NCI-H1048 (cell line): ENCODE measurements around the gene COA7.
"Not testable (repeated sequence)": the region's sequence is repeated elsewhere in the genome, so short reads cannot be mapped to it uniquely, and the experiment has no call there.

ENCODE experiments used
- DNase-seq: peaks from one replicate; lab custom pipeline; 2025; lab: John Stamatoyannopoulos, UW

The COA7 gene

DNA sequence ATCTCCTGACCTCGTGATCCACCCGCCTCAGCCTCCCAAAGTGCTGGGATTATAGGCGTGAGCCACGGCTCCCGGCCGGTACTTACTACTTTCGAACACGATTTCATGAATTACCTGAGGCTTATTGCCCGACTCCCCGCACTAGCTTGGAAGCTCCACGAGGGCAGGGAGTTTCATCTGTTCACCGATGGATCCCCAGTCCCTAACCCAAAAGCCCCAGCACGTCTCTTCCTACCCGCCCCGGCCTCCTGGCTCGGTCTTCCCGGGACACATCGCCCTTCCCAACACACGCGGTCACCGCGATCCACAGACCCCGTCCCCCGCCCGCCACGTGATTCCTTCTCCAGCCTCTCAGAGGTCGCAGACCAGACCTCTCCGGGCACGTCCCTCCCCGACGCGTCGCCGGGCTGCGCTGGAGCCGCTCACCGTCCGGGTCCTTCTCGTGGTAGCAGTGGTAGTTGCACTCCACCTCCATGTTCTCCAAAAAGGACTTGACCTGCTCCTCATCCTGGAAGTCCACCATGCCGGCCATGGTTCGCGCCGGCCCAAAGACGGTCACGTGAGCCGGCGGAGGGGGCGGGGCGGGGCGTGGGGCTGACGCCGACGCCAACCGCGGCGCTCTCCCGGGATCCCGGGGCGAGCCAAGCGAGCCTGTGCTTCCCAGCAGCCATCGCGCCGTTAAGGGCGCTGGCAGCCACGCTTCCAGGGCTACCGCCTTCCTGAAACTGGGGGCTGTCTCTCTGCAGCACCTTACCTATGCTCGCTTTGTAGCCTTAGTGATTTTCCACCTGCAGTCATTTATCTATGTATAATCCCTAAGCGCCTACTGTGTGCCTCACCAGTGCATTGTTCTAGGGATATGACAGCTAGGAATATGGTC, at the start of gene COA7:
COA7 (minus strand) TSS at position 553 of the 880 bp plus-strand sequence; CDS start at position 532, 21 bp downstream.
- peak; percentile 61 for DNase-seq

DNA sequence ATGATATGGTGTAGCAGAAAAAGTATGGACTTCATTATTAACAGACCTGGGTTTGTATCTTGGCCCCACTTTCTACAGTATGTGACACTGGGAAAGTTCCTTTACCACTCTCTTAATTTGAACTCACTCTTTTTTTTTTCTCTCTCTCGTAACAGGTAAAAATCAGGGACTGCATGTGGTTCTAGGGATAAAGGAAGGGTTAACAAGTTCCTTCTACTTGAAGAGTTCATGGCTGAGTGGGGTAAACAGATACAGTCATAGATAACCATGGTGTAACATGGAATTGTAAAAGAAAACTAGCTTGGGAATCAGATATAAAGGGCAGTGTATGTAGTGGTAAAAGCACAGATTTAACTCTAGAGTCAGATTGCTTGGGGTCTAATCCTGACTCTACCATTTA, 49.3 kb upstream of the COA7 start:
- no peak for DNase-seq

DNA sequence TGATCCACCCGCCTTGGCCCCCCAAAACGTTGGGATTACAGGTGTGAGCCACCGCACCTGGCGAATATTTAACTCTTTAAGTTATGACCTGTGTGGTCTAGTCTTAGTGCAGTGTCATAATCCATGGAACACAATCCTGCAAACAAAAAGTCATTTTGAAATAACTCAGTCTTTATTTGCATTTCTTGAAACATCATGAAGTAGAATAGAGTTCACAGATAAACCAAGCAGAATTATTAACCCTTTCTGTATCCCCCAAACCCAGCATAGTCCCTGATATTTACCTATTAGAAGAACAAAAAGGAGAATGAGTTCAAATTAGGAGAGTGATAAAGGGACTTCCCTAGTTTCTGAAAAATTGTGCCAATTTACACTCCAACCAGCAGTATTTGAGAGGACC, 48.0 kb upstream of the COA7 start:
- no peak for DNase-seq

DNA sequence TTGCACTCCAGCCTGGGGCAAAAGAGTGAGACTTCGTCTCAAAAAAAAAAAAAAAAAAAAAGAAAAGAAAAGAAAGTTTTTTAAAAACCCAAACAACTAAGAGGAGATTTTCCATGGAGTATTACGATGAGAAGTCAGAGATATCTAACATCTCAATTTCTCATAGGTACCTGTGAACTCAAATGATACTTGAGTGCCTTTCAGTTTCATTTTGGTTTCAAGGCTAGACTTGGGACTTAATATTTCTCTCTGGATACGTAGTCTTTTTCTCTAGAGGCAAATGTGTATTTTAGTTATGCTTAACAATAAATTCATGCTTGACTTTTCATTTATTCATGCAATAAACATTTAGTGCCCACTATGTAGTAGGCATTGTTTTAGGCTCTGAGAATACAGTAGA, 43.1 kb upstream of the COA7 start:
- DNase-seq = no peak

DNA sequence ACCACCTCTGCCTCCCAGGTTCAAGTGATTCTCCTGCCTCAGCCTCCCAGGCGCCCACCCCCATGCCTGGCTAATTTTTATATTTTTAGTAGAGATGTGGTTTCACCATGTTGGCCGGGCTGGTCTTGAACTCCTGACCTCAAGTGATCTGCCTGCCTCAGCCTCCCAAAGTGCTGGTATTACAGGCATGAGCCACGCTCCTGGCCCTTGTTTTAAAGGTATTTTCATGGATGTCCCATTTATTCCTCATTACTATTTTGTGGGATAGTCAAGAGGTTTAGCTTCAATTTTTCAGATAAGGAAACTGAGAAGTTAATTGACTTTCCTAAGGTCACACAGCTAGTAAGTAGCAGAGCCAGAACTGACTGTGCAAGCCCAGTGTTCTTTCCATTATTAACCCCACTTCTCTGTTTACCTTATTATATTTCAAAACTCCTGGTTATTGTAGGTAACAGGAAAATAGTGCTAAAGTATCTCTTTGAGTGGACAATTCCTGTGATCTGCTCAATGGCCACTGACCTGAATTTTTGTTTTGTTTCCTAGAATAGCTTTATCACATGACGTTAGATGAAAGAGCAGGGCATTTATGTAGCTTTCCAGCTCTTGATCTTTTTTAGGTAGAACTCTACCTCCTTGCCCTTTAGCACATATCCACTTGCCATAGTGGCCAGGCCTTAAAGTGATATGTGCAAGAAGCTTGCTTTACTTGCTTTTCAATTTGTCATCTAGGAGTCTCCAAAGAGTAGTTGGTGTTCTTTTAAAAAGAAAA, 41.7 kb upstream of the COA7 start:
- DNase-seq = no peak

DNA sequence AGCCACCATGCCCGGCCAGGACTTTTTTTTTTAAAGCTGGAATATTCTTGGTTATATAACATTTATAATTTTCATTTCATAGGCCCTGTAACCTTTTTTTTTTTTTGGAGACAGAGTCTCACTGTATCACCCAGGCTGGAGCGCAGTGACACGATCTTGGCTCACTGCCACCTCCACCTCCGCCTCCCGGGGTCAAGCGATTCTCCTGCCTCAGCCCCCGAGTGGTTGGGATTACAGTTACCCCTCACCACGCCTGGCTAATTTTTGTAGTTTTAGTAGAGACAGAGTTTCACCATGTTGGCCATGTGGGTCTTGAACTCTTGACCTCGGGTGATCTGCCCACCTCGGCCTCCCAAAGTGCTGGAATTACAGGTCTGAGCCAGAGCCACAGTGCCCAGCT, 40.7 kb upstream of the COA7 start:
- DNase-seq = no peak

DNA sequence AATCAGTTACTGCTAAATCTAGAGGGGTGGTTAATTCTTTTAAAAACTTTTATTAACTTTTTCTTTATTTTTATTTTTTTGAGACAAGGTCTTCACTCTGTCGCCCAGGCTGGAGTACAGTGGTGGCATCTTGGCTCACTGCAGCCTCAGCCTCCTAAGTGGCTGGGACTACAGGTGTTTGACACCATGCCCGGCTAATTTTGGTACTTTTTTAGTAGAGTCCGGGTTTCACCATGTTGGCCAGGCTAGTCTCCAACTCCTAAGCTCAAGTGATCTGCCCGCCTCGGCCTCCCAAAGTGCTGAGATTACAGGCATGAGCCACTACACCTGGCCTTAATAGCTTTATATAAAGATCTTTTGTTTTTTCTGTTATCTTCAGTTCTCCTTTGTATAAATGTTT, 40.0 kb upstream of the COA7 start:
- no peak for DNase-seq

DNA sequence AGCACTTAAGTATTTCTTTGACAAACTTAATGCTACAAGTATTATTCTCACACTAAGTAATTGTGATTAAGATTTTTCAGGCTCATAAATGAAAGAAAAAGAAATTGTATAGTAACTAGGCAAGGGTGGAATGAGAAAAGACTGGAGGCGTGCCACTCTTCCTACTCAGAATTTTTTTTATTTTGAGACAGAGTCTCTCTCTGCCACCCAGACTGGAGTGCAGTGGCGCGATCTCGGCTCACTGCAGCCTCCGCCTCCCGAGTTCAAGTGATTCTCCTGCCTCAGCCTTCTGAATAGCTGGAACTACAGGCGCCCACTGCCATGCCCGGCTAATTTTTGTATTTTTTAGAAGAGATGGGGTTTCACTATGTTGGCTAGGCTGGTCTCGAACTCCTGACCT, 37.2 kb upstream of the COA7 start:
- DNase-seq = not testable (repeated sequence)

DNA sequence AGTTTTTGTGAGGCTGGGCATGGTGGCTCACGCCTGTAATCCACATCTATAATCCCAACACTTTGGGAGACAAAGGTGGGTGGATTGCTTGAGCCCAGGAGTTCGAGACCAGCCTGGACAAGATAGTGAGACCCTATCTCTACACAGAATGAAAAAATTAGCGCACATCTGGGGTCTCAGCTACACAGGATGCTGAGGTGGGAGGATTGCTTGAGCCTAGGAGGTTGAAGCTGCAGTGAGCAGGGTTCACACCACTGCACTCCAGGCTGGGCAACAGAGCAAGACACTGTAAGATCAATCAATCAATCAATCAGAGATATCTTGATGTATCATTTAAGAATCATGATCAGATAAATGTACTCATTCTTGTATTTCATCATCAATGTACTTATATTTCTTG, 35.2 kb upstream of the COA7 start:
- DNase-seq = no peak

DNA sequence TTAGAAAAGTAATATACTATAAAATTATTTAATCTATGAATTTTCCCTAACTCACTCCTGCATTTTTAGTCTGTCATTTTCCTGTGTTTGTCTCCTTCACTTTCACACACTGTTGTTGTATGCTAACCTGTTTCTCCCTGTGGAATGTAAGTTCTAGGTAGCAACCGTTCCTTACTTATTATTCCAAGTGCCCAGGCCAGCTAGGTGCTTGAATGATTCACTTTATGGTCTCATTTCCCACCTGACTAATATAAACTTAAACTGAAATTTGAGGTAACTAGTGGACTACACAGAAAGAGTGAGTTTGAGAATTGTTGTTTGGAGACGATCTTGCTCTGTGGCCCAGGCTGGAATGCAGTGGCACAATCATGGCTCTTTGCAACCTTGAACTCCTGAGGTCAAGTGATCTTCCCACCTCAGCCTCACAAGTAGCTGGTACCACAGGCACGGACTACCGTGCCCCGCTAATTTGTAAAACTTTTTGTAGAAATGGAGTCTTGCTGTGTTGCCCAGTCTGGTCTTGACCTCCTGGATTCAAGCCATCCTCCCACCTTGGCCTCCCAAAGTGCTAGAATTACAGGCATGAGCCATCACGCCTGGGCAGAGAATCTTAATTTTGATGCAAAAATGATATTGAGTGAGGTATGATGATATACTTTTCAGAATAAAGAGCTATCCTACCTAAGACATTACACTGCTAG, 30.0 kb upstream of the COA7 start:
- no peak for DNase-seq

DNA sequence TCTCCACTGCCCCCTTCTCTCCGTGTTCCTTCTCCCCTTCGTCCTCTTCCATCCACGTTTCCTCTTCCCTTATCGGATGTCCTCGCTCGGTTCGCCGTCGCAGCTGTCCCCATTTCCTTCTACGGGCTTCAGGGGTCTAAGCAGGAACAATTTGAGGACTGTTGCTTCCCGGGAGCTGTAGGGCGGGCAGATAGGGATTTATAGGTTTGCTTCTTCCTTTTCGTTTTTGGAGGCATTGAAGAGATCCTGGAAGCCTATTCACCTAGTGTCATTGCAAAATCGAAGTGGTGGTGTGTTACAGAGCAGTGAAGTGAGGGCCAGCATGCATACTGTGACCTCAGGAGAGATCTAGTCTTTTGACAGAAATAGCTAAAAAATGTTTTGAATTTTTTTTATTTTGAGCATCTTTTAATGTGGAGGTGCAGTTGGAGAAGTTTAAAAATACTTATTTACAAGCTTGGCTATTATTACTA, 29.0 kb upstream of the COA7 start:
- DNase-seq = no peak

DNA sequence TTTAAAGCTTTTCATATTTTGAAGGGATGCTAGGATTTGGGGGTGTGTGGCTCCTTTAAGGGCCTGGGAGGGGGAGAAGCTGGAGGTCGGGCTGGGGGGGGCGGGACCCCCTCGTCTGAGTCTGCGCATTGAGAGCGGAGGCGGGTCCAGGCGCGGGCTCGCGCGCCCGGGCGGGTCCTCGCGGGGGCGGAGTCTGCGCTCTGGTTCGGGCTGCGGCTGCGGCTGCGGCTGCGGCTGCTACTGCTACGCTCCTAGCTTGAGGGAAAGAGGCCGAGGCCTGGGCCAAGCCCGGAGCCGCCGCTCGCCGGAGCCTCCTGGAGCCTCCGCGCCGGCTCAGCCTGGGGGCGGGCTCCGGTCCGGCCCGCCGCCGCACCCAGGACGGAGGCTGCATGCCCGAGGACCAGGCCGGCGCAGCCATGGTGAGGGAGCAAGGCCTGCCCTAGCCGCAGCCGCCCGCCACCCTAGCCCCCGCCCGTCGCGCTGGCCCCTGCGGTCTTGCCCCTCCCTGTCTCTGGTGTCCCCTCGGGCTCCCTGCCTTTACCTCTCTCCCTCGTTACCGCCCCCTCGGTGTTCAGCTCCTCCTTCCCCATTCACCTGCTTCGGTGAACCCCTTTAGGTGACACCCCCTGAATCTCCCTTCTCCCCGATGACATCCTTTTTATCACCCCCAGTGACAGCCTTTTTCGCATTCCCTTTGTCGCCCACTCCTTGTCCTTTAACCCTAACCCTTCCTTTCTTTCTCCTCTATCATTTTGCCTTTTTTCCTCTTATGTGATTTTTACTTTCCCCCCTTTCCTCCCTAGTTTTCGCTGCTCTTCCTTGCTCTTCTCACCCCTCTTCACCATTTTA, 28.3 kb upstream of the COA7 start, which contains the start of gene ZYG11B:
ZYG11B (plus strand) TSS at position 189 of the 849 bp plus-strand sequence; CDS start at position 390, 201 bp downstream.
- DNase-seq = peak; percentile 86

DNA sequence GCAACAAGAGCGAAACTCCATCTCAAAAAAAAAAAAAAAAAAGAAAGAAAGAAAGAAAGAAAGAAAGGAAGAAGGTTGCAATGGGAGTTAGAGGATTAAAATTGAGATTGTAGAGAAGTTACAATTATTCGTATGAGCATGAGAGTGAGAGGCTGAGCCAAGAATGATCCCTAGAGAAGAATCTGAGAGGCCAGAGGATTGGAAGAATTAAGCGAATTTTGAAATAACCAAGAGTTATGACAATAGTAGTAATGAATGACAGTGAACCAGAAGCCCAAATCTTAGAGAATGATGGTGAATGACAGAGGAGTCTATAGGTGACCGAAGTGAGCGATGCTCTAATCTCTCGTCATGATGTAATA, 27.7 kb upstream of the COA7 start:
- DNase-seq = no peak

DNA sequence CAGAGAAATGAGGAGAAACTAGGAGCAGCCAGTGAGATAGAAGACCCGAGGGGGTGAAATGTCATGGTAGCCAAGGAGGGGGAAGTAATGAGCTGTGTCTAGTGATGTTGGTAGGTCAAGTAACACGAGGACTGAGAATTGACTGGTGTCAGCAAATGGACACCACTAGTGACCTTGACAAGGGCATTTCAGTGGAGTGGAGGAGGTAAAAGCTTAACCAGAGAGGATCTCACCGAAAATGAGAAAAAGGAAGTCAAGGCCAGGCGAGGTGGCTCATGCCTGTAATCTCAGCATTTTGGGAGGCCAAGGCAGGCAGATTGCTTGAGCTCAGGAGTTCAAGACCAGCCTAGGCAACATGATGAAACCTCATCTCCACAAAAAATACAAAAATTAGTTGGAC, 25.1 kb upstream of the COA7 start:
- no peak for DNase-seq

DNA sequence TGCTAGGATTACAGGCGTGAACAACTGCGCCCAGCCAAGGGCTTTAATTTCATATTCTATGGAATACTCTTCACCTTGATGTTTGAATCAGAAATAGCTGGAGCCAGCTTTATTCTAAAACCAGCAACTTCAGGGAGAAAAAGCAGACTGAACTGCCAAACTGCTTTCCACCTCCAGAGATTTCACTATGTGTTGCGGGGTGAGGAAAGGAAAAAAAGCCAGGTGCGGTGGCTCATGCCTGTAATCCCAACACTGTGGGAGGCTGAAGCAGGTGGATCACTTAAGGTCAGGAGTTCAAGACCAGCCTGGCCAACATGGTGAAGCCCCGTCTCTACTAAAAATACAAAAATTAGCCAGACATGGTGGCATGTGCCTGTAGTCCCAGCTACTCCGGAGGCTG, 17.1 kb upstream of the COA7 start:
- DNase-seq = not testable (repeated sequence)

DNA sequence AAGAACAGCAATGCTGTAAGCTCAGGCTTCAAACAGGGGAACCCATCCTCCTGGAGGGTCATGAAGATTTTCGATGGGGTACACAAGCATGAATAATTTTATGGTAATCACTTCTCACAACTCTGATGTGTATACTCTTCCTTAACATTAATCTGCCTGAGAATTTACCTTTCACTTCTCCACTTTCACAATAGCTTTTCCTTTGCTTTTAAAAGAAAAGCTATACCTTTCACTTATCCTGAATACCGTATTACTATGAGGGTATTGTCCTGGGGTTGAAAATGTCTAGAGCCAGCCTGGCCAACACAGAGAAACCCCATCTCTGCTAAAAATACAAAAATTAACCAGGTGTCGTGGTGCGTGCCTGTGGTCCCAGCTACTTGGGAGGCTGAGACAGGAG, 15.4 kb upstream of the COA7 start:
- DNase-seq = no peak

DNA sequence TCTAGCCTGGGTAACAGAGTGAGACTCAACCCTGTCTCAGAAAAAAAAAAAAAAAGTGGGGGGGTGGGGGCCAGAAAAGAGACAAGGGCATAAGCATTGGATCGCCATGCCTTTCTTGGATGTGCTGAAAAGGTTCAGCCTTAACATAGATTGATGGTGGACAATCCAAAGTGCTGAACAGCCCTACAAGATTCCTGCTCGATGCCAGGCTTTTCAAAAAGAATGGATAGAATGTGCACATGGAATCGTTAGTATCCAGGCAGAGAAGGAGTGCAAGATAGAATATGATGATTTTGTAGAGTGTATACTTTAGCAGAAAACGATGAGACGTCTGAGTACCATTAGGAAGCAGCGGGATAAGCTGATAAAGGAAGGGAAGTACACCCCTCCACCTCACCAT, 10.9 kb upstream of the COA7 start:
- no peak for DNase-seq

DNA sequence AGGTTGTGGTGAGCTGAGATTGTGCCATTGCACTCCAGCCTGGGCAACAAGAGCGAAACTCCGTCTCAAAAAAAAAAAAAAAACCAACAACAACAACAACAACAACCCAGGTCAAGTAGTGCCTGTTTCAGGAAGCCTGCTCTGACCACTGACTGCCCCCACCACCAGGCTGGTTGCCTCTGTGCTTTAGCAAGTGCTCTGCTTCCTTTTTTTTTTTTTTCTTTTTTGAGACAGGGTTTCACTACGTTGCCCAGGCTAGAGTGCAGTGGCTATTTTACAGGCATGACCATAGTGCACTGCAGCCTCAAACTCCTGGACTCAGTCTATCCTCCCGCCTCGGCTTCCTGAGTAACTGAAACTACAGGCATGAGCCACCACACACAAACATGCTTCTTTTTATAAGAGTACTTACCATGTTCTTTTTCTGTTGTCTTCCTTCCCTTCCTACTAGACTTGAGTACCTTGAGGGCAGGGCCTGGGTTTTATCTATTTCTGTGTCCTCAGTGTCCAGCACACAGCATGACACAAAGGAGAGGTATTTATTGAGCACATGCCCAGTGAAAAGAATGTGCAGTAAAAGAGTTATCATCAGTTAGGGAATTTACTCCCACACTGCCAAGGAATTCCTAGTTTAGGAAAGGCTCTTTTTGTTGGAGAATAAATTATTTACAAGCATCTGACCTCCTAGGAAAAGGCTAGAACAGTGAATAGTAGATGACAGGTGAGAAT, 9.9 kb upstream of the COA7 start:
- DNase-seq = no peak

DNA sequence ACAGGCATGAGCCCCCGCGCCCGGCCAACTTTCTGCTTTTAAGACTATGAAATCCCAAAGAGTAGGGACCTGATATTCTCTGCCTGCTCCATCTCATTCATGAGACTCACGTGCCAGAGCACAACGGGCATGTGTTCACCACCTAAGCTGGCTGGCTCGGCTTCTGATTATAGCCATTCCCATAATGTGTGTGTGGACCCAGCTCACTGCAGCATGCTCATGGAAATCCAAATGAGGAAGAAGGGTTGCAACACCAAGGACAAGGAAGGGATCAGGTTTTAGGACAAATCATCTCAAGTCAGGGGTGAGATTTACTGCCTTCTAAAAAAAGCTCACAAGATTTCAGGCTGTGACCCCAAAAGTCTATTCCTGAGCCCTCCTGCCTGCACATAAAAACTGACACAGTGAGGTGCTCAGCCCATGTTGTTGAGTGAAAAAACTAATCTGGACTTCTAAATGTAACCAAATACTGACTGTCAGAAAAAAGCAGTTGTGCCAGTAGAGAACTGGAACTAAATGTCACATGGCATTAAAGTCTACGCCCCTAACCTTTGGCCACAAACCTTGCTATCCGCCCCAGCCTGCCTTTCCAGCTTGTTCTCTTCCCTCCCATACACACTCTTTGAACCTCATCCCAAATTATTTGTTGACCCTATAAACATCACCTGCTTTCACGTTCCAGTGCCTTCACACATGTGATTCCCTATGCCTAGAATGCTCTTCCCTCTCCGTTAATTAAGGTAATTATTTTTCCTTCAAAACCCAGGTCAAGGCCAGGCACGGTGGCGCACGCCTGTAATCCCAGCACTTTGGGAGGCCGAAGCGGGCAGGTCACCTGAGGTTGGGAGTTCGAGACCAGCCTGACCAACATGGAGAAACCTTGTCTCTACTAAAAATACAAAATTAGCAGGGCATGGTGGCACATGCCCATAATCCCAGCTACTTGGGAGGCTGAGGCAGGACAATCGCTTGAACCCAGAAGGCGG, 9.1 kb upstream of the COA7 start:
- no peak for DNase-seq
